HG02852 (cell line): Measurements from ENCODE around the gene PGPEP1.
"Not testable (repeated sequence)": the region's sequence is repeated elsewhere in the genome, so short reads cannot be mapped to it uniquely, and the experiment has no call there.

Source experiments
- ATAC-seq: cut with Tn5 transposase; IDR thresholded peaks from one replicate; pipeline ENCODE4 v1.9.1; 2021; ENCODE audit warnings: mild to moderate bottlenecking, moderate library complexity; ENCODE audit not compliant: unreplicated experiment

PGPEP1 gene

DNA sequence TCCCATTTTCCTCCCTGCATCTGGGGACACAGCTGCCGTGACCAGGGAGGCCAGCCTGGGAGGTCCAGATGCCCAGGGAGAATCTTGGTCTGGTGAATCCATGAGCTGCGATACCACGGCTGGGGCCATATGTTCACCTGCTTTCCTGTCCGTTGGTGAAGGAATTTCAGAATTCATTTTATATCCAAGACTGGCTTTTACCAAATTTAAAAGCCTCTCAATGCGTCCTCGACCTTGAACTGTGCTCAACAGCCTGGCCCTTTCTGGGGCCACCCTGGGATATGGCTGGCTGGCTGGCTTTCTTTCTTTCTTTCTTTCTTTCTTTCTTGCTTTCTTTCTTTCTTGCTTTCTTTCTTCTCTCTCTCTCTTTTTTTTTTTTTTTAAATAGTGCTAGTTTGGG is 23.4 kb downstream of the PGPEP1 start:
- no peak for ATAC-seq

DNA sequence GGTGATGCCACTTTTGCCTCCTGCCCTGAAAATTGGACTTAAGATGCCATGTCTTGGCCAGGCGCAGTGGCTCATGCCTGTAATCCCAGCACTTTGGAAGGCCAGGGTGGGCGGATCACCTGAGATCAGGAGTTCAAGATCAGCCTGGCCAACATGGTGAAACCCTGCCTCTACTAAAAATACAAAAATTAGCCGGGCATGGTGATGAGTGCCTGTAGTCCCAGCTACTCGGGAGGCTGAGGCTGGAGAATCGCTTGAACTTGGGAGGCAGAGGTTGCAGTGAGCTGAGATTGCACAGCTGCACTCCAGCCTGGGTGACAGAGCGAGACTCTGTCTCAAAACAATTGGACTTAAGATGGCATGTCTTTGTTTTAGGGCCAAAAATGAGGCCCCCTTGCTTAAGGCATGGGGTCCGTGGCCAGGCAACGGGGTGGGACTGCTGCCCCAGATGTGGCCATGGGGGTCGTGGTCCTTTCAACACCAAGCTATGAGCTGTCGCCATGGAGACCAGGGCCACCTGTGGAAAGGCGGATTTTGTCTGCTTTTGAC is 24.0 kb downstream of the PGPEP1 start:
- ATAC-seq, result not testable (repeated sequence)

DNA sequence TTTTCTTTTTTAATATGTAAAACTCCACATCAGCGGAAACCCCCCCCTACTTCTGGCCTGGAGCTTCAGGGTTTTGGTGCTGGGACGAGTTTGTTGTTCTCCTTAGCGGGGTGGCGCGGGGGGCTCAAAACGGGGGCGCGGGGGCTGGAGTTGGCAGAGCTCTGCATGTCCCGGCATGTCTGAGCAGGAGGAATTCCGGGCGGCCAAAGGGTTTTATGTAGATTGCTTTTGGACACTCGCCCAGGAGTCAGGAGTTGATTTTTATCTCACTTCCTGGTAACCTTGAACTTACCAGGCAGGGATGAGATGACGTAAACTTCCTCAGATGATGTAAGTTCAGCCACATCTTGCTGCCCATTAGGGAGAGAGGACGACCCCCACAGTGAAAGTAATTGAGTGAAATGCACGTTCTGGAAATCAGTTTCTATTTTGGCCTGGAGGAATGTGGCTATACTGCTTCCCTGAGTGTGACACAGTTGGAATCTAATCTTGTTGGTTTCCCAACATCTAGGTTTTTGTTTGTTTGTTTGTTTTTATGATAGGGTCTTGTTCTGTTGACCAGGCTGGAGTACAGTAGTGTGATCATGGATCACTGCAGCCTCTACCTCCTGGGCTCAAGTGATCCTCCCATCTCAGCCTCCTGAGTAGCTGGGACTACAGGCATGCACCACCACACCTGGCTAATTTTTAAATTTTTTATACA is 24.6 kb downstream of the PGPEP1 start:
- no peak for ATAC-seq

DNA sequence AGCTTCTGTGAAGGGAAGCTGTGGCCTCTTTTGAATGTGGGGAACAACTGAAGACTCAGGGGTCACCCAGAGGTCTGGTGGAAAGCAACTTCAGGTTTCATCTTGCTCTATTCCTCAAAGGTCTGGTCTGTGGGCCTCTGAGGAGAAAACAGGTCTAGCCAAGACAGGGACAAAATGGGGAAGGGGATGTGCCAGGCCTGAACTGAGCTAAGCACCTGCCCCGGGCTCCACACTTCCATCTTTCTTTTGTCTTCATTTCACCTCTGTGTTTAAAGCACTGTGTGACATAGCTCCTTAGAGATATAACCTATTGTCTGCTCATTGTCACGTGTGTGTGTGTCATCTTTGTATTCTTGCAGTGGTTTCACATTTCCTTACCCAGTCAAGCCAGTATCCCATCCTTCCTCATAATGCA is 25.6 kb downstream of the PGPEP1 start:
- ATAC-seq, result no peak

DNA sequence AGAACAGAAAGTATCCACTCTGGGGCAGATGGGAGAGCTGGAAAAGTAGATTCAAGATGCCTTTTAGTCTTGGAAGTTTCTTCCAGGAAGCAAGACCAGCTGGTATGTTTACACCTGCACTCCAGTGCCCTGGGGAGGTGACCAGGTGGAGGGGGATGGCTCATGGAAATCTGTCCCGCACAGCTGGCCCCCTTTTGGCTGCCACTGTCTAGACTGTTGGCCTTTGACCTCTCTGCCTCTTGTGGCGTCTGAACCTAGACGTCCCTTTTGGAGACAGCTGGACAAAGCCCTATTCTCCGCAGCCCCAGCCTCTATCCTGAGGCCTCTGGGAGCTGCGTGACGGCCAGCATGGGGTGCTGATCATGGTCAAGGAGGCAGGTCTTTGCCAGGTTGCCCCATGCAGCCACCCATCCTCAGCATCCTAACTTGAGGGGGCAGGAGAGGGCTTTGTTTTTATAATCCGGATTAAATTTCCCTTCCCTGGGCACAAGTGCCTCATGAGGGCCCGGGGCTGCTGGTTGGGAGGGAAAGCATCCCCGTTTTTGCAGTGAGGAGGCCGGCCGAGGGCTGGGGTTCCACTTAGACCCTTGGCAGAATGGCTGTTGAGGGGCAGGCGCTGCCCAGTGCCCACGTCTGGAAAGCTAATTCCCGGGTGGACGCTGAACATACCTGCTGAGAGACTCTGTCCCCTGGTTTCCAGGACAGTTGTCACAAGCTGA is 28.3 kb downstream of the PGPEP1 start:
- no peak for ATAC-seq

DNA sequence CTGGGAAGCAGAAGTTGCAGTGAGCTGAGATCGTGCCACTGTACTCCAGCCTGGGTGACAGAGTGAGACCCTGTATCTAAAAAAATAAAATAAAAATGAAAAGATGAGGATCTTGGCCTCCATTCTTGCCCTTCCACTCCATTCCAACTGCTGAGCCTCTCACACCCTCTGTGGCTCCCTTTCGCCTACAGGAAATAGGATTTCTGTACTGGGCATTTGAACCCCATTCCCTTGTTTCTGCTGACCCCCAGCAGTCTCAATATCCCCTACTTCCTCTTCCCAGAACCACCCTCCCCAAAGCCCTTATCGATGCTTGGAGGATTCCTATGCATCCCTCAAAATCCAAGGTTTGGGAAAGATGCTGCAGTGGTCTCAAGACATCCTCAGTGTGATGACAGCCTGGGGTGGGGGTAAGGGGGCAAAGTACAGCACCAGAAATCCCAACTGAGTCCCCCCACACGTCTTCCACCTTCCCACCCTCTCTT is 33.1 kb downstream of the PGPEP1 start:
- no peak for ATAC-seq

DNA sequence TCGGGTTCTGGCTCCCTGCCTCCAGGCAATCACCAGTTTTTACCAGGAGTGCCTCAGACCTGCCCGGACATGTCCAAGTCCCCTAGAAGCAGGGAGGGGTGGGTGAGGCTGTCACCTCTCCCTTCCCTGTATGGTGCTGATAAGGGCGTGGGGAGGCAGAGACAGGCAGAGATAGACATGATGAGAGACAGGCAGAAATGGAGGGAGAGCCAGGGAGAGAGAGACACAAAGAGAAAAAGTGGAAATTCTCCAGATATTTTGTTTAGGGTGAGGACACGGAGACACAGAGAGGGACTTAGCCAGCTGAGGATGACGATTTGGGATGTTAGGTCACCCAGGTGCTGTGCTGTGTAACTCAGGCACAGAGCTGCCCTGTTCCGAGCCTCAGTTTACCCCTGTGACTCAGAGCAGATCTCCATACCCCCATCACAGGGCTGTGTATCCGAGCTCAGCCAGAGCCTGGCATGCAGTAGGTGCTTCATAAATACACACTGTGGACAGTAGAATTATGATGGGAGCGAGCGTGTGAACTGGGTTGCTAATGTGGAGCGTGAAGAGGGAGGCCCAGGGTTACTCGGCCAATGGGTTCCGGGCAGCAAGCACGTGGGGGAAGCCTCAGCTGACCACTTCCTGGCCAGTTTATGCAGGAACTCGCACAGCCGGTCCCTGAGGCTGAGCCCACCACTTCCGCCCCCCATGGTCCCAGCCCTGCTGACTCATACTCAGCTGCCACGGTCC is 33.7 kb downstream of the PGPEP1 start:
- peak; percentile 77 for ATAC-seq

DNA sequence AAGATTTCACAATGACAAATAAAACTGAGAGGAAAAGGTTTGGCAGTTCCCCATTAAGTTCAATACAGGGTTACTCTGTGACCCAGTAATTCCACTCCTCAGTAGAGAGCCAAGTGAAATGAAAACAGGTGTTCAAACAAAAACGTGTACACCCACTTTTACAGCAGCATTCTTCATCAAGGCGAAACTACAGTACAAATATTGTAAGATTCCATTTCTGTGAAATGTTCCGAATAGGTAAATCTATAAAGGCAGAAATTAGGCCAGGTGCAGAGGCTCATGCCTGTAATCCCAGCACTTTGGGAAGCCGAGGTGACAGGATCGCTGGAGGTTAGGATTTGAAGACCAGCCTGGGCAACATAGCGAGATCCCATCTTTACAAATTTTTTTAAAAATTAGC is 36.6 kb downstream of the PGPEP1 start:
- ATAC-seq, result no peak

DNA sequence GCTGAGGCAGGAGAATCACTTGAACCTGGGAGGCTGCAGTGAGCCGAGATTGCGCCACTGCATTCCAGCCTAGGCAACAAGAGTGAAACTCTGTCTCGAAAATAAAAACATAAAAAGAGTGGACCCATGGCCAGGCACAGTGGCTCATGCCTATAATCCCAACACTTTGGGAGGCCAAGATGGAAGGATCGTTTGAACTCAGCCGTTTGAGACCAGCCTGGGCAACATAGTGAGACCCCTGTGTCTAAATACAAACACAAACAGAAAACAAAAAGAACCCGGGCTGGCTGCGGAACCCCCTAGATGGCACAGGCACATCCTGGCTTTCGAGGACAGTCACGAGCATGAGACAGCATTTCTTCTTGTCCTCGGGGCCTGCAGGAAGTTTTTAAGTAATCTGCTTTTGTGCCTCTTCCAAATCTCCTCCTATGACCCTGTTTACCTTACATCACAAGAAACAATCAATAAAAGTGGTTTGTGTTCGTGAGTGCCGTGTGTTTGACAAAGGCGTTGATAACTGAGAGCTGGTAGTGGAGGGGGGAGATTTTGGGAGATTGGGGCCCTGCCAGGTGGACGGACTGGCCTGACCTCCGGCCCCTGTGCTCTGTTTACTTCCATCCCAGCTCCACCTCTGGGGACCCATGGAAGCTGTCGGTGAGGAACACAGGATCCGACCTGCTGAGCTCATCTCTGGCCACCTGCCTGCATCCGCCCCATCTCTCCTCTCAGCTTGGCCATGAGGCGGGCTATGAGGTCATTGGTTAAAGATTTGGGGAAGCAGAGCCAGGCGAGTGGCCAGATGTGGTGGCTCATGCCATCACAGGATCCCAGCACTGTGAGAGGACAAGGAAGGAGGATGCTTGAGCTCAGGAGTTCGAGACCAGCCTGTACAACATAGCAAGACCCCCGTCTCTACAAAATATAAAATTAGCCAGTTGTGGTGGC is 39.7 kb downstream of the PGPEP1 start:
- ATAC-seq, result no peak

DNA sequence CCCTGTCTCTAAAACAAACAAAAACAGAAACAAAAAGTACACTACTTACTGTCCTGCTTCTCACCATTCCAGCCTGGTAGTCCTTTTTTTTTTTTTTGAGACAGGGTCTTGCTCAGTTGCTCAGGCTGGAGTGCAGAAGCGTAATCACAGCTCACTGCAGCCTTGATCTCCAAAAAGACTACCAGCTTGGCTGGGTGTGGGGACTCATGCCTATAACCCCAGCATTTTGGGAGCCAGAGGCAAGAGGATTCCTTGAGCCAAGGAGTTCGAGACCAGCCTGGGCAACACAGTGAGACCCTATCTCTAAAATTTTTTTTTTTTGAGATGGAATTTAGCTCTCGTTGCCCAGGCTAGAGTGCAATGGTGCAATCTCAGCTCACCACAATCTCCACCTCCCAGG is 40.4 kb downstream of the PGPEP1 start:
- no peak for ATAC-seq

DNA sequence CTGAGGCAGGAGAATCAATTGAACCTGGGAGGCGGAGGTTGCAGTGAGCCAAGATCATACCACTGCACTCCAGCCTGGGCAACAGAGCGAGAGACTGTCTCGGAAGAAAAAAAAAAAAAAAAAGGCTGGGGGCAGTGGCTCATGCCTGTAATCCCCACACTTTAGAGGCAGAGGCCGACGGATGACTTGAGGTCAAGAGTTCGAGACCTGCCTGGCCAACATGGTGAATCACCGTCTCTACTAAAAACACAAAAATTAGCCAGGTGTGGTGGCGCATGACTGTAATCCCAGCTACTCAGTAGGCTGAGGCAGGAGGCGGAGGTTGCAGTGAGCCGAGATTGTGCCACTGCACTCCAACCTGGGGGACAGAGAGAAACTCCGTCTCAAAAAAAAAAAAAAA is 43.2 kb downstream of the PGPEP1 start:
- ATAC-seq, result not testable (repeated sequence)

DNA sequence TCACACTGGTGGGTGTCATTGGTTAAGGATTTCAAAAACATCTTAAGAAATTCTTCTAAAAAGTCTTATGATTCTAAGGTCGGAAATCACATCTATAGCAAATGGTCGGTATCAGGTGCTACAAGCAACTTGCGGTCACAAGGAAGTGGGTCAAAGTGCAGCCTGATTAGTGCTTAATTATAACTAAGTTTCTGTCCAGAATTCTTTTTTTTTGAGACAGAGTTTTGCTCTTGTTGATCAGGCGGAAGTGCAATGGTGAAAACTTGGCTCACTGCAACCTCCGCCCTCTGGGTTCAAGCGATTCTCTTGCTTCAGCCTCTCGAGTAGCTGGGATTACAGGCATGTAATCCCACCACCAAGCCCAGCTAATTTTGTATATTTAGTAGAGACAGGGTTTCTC is 44.4 kb downstream of the PGPEP1 start:
- ATAC-seq, result no peak

DNA sequence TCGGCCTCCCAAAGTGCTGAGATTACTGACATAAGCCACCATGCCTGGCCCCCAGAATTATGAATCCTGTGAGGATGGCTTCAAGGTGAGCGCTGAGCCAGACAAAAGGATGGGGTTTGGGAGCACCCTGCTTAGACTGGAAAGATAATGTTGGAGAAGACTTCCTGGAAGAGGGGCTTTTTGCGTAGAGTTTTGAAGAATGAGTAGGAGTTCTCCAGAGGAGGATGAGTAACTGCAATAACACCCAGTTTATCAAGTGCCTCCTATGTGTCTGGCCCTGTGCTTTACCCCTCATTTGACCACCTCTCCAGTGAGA is 44.9 kb downstream of the PGPEP1 start:
- ATAC-seq, result no peak

DNA sequence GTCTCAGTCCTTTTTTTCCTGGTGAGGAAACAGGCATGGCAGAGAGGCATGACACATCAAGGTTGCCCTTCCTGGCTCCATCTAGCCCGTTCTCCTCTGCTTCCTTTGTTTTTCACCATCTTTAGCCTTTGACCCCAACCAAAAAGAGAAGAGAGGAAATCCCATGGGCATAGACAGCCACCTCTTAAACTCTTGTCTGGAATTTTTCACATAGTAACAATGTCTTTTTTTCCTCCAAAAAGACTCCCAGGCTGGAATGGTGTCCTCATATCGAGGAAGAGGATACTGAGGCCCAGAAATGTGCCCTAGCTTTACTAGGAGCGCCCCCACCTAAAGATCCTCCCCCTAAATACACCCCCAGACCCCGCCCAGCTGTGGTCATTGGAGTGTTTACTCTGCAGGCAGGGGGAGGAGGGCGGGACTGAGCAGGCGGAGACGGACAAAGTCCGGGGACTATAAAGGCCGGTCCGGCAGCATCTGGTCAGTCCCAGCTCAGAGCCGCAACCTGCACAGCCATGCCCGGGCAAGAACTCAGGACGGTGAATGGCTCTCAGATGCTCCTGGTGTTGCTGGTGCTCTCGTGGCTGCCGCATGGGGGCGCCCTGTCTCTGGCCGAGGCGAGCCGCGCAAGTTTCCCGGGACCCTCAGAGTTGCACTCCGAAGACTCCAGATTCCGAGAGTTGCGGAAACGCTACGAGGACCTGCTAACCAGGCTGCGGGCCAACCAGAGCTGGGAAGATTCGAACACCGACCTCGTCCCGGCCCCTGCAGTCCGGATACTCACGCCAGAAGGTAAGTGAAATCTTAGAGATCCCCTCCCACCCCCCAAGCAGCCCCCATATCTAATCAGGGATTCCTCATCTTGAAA is 45.5 kb downstream of the PGPEP1 start, which contains the start of gene GDF15:
GDF15 (plus strand) TSS at position 484 of the 868 bp plus-strand sequence; CDS start at position 516, 32 bp downstream.
- ATAC-seq, result no peak

DNA sequence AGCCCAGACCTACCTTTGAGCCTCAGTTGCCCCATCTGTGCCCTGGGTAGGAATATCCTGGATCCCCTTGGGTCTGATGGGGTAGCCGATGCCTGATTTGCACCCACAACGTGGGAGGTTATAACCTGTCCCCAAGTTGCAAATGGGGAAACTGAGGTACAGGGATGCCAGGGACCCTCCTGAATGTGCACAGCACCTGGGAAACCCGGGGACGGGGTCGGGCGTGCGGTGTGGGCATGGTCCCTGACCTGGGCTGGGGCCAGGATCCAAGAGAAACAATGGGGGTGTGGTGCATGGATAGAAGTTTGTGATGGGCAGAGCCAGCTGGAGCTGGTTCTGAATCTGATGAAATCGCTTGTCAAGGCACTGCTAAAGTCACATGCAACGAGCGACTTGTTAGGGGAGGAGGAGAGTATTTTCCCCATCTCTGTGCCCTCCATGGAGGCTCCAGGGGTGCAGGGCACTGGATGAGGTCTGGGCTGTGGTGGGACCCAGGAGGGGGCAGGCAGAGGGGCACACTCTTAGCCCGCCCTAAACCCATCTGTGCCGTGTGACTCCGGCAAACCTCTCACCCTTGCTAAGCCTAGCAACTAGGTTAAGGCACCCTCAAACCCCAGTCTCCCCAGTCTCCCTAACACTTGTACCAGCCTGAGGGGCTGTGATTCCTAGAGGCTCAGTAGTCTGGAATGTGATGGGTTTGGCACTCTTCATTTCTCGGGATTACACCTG is 46.3 kb downstream of the PGPEP1 start:
- no peak for ATAC-seq

DNA sequence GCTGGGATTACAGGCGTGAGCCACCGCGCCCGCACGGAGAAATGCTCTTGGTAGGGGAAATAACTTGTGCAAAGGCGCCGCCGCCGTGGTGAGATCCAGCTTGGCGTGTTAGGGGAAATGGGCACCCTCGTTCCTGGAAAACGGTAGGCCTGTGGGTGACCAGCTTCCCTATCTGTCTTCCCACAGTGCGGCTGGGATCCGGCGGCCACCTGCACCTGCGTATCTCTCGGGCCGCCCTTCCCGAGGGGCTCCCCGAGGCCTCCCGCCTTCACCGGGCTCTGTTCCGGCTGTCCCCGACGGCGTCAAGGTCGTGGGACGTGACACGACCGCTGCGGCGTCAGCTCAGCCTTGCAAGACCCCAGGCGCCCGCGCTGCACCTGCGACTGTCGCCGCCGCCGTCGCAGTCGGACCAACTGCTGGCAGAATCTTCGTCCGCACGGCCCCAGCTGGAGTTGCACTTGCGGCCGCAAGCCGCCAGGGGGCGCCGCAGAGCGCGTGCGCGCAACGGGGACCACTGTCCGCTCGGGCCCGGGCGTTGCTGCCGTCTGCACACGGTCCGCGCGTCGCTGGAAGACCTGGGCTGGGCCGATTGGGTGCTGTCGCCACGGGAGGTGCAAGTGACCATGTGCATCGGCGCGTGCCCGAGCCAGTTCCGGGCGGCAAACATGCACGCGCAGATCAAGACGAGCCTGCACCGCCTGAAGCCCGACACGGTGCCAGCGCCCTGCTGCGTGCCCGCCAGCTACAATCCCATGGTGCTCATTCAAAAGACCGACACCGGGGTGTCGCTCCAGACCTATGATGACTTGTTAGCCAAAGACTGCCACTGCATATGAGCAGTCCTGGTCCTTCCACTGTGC is 47.9 kb downstream of the PGPEP1 start:
- peak; percentile 58 for ATAC-seq

DNA sequence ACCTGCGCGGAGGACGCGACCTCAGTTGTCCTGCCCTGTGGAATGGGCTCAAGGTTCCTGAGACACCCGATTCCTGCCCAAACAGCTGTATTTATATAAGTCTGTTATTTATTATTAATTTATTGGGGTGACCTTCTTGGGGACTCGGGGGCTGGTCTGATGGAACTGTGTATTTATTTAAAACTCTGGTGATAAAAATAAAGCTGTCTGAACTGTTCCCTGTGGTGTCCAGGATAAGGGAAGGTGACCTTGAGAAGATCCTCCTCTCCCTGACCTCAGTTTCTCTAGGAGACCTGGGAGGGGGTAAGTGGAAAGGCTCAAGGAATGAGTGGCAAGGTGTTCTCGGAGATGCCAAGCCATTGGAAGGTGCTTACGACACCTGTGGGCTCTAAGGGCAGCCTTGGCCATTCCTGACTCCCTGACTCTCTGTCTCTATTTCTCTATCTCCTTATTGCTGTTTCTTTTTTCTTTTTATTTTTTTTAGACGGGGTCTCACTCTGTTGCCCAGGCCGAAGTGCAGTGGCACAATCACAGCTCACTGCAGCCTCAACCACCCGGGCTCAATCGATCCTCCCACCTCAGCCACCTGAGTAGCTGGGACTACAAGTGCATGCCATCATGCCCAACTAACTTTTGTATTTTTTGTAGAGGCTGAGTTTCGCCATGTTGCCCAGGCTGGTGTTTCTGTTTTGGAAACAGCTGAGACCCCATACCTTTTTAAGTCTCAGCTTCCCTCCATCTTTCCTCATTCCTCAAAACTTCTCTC is 48.7 kb downstream of the PGPEP1 start:
- no peak for ATAC-seq
